PC-9 (cell line): ENCODE data around the gene PTPRD. TPM values are rescaled to one million over a fixed set of nuclear protein-coding genes. Genes with fewer than 3 reads are reported as not detected.

Experiments
- BruUV-seq: library from RNA; stranded (reverse); fragments of 400-500 nt; replicated peaks from 2 replicates; lab custom pipeline; 2021; lab: Mats Ljungman, UMichigan
- CTCF ChIA-PET: fragments of 300-600 bp; sonication (Branson Sonifier 250); formaldehyde crosslinking; loops from one replicate; lab custom pipeline; 2022; ENCODE audit warnings: antibody characterized with exemption; lab: Charles Lee
- POLR2A ChIA-PET: fragments of 300-600 bp; sonication (Branson Sonifier 250); formaldehyde crosslinking; loops from one replicate; lab custom pipeline; 2022; ENCODE audit warnings: antibody characterized with exemption; ENCODE audit not compliant: unreplicated experiment; lab: Charles Lee
- DNase-seq, 2 experiments: peaks; one replicate each; pipeline versions ENCODE4 v3.0.0 to v3.0.0-alpha.2; 2015 to 2022; ENCODE audit warnings: mixed read lengths in 1 of 2
- H2AFZ ChIP-seq: fragments of 200-600 bp; sonication (generic); 2 replicates; pipeline ENCODE4 v1.8.1; 2017; ENCODE audit warnings: antibody characterized with exemption
- H3F3A ChIP-seq: fragments of 200-600 bp; sonication (generic); 2 replicates; pipeline ENCODE4 v1.8.1; 2017; ENCODE audit warnings: antibody characterized with exemption, mild to moderate bottlenecking, low read depth; ENCODE audit not compliant: insufficient read depth
- H3K27ac ChIP-seq: fragments of 200-600 bp; sonication (generic); 2 replicates; pipeline ENCODE4 v1.6.1; 2016; ENCODE audit warnings: mixed run types
- H3K27me3 ChIP-seq: fragments of 200-600 bp; sonication (generic); 2 replicates; pipeline ENCODE4 v1.6.1; 2016; ENCODE audit warnings: low read depth, mixed run types; ENCODE audit not compliant: insufficient read depth
- H3K36me3 ChIP-seq: fragments of 200-600 bp; sonication (generic); 2 replicates; pipeline ENCODE4 v1.6.1; 2016; ENCODE audit warnings: low read depth, mixed run types
- H3K4me1 ChIP-seq: fragments of 200-600 bp; sonication (generic); replicated peaks from 2 replicates; pipeline ENCODE4 v1.6.1; 2016; ENCODE audit warnings: mixed run types; ENCODE audit not compliant: insufficient read depth
- H3K4me2 ChIP-seq: fragments of 200-600 bp; sonication (generic); 2 replicates; pipeline ENCODE4 v1.6.1; 2017; ENCODE audit warnings: mixed run types
- H3K4me3 ChIP-seq: fragments of 200-600 bp; sonication (generic); 2 replicates; pipeline ENCODE4 v1.6.1; 2016; ENCODE audit warnings: mixed run types
- H3K79me2 ChIP-seq: fragments of 200-600 bp; sonication (generic); 2 replicates; pipeline ENCODE4 v1.6.1; 2017; ENCODE audit warnings: low read depth, mixed run types
- H3K9me2 ChIP-seq: fragments of 200-600 bp; sonication (generic); 2 replicates; pipeline ENCODE4 v1.8.1; 2017; ENCODE audit warnings: mild to moderate bottlenecking; ENCODE audit not compliant: insufficient read depth
- H3K9me3 ChIP-seq: fragments of 200-600 bp; sonication (generic); 2 replicates; pipeline ENCODE4 v1.8.1; 2016; ENCODE audit warnings: low read depth; ENCODE audit not compliant: insufficient read depth
- H4K20me1 ChIP-seq: fragments of 200-600 bp; sonication (generic); 2 replicates; pipeline ENCODE4 v1.8.1; 2017; ENCODE audit not compliant: insufficient read depth
- CTCF ChIP-seq: fragments of 200-600 bp; sonication (generic); conservative IDR thresholded peaks from 2 replicates; pipeline ENCODE4 v1.6.1; 2017; ENCODE audit warnings: mixed run types, antibody characterized with exemption, mild to moderate bottlenecking, moderate library complexity
- EZH2 ChIP-seq: fragments of 200-600 bp; sonication (generic); IDR thresholded peaks from 2 replicates; pipeline ENCODE4 v1.8.0; 2017; ENCODE audit warnings: antibody characterized with exemption, low read depth
- intact Hi-C: fragments of 100-400 bp; cut with micrococcal nuclease; formaldehyde crosslinking; loops from one replicate; pipeline ENCODE4 v1.10.0; 2022; ENCODE audit not compliant: unreplicated experiment
- total RNA-seq: library from RNA; stranded (reverse); gene quantifications from 2 replicates; pipeline ENCODE4 v1.2.3, GENCODE V29; 2021

PTPRD gene
- total RNA-seq, 1 experiment from 2014 or later = not detected

GRCh38 chr9:8717146-8717545 lies 1895.7 kb downstream of the PTPRD start:
- Histone ChIP-seq H3K4me3 (no peak overlapping the region), H3K27ac (no peak overlapping the region), H3K79me2 (no peaks in the 10 kb centered on the region), H3K4me1 (no peaks in the 10 kb centered on the region), H3K36me3 (no peaks in the 10 kb centered on the region), H3K27me3 (no peaks in the 10 kb centered on the region), H2AFZ (no peak overlapping the region), H4K20me1 (no peaks in the 10 kb centered on the region), H3K4me2 (no peak overlapping the region), H3K9me3 (no peaks in the 10 kb centered on the region), H3F3A (no peaks in the 10 kb centered on the region), H3K9me2 (no peaks in the 10 kb centered on the region)
- TF ChIP-seq EZH2 (no peak), CTCF (no peak)
- CTCF ChIA-PET = no interaction called here
- BruUV-seq = no TSS peak
- DNase-seq = no peak
- intact Hi-C loops = no loop called here
- POLR2A ChIA-PET = no interaction called here

GRCh38 chr9:8715788-8716187 lies 1897.0 kb downstream of the PTPRD start:
- Histone ChIP-seq H3K4me2 (no peak overlapping the region), H3K9me3 (no peaks in the 10 kb centered on the region), H3K36me3 (no peaks in the 10 kb centered on the region), H2AFZ (no peak overlapping the region), H3K4me1 (no peaks in the 10 kb centered on the region), H3K27ac (no peak overlapping the region), H3K79me2 (no peaks in the 10 kb centered on the region), H3K4me3 (no peak overlapping the region), H3K27me3 (no peaks in the 10 kb centered on the region), H3F3A (no peaks in the 10 kb centered on the region), H3K9me2 (no peaks in the 10 kb centered on the region), H4K20me1 (no peaks in the 10 kb centered on the region)
- no TSS peak for BruUV-seq
- no peak for DNase-seq
- TF ChIP-seq CTCF (no peak), EZH2 (no peak)
- ChIA-PET CTCF (no interaction called here), POLR2A (no interaction called here)
- intact Hi-C loops = no loop called here

GRCh38 chr9:8713811-8714165 lies 1899.0 kb downstream of the PTPRD start:
- no peaks in the 10 kb centered on the region for H3K9me2 ChIP-seq
- H3K27me3 ChIP-seq = no peaks in the 10 kb centered on the region
- no peak for TF ChIP-seq CTCF
- TF ChIP-seq EZH2 = no peak
- H3K4me3 ChIP-seq = no peak overlapping the region
- no peaks in the 10 kb centered on the region for H3K4me1 ChIP-seq
- H3K9me3 ChIP-seq = no peaks in the 10 kb centered on the region
- no peaks in the 10 kb centered on the region for H4K20me1 ChIP-seq
- ChIA-PET POLR2A (no interaction called here), CTCF (no interaction called here)
- no peak overlapping the region for H3K27ac ChIP-seq
- no peaks in the 10 kb centered on the region for H3K36me3 ChIP-seq
- intact Hi-C loops = no loop called here
- no peak overlapping the region for H3K4me2 ChIP-seq
- no peaks in the 10 kb centered on the region for H3K79me2 ChIP-seq
- no peak overlapping the region for H2AFZ ChIP-seq
- DNase-seq = no peak
- no TSS peak for BruUV-seq
- no peaks in the 10 kb centered on the region for H3F3A ChIP-seq
